Mammary epithelial cell (primary cell): Measurements from ENCODE around the gene CALML6.

Experiments used
- CTCF ChIP-seq, 2 donors: IDR thresholded peaks in 1 of 2; conservative IDR thresholded peaks in 1 of 2; 2 replicates each; pipeline ENCODE4 v1.5.1; 2011 to 2012; ENCODE audit warnings: inconsistent platforms in 2 of 2, low read length in 2 of 2, mild to moderate bottlenecking in 2 of 2, control low read depth in 1 of 2, low read depth in 1 of 2; ENCODE audit not compliant: insufficient read depth in 1 of 2; ENCODE audit errors: extremely low read depth in 1 of 2
- EZH2 ChIP-seq: IDR thresholded peaks from 2 replicates; pipeline ENCODE4 v1.6.1; 2012; ENCODE audit warnings: low read length, inconsistent platforms, borderline replicate concordance

- TF ChIP-seq CTCF (conservative IDR thresholded peaks at IDR 0.05 in 1 of 2, IDR thresholded peaks at IDR 0.05 in 1 of 2; ENCODE audit: extremely low read depth in 1 of 2, insufficient read depth in 1 of 2, low read depth in 1 of 2, low read length in 2 of 2) (no peak), EZH2 (no peak)
Observed at GRCh38 chr1:1941211-1941841, 26.3 kb downstream of the CALML6 start.
